Measurements from ENCODE around the gene MYCBP.

MYCBP gene

GRCh38 chr1:38873027-38873969 lies at the start of gene MYCBP:
Gene MYCBP, minus strand, starts transcription at chr1:38873348. Its CDS starts 43 bp downstream, at chr1:38873305.
- TF ChIP-seq GATA1 (IDR thresholded peaks at IDR 0.05; ENCODE audit: low read depth, low read length) (no peak), POLR2A (IDR thresholded peaks at IDR 0.05; ENCODE audit: low read length) (peak; percentile 69)
- peak; percentile 98 for DNase-seq

GRCh38 chr1:38919130-38919529 lies 46.0 kb upstream of the MYCBP start:
- DNase-seq: no peak
- TF ChIP-seq POLR2A (IDR thresholded peaks at IDR 0.05; ENCODE audit: low read length): no peak
- TF ChIP-seq GATA1 (IDR thresholded peaks at IDR 0.05; ENCODE audit: low read depth, low read length): no peak

- TF ChIP-seq GATA1 (IDR thresholded peaks at IDR 0.05; ENCODE audit: low read depth, low read length) (no peak), POLR2A (IDR thresholded peaks at IDR 0.05; ENCODE audit: low read length) (no peak)
- peak in 1 of 2 experiments; percentile 22 for DNase-seq
These were observed 45.4 kb upstream of the MYCBP start for GRCh38 chr1:38918568-38918967.

- no peak for TF ChIP-seq POLR2A (IDR thresholded peaks at IDR 0.05; ENCODE audit: low read length)
- TF ChIP-seq GATA1 (IDR thresholded peaks at IDR 0.05; ENCODE audit: low read depth, low read length): no peak
- DNase-seq: no peak
These were observed 44.6 kb upstream of the MYCBP start for GRCh38 chr1:38917772-38918171.

GRCh38 chr1:38917337-38917736 lies 44.2 kb upstream of the MYCBP start:
- no peak for TF ChIP-seq GATA1 (IDR thresholded peaks at IDR 0.05; ENCODE audit: low read depth, low read length)
- no peak for TF ChIP-seq POLR2A (IDR thresholded peaks at IDR 0.05; ENCODE audit: low read length)
- DNase-seq: peak in 1 of 2 experiments; percentile 16

DNA sequence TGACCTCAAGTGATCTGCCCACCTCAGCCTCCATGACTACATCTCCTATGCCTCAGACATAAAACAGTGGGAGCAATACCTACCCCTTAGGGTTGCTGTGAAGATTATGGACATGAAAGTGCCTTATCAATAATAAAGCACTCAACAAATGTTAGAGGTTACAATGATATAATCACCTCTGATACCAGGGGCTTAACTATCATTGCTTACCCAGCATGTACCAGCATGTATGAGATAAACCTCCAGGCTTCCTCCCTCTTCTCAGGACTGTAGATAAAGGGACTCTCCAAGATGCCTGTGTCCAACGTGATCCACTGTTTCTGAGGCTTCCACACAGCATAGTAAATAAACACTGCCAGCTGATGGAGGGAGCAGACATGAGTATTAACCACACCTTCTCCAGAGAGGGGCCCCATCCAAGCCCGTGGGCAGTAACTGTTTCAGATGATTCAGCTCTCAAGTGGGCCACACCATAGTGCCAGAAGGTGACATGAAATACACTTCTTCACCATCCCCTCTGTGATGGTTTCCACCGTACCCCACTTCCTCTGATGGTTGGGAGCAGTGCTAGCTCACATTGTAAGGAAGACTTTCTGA lies 42.3 kb upstream of the MYCBP start:
- TF ChIP-seq GATA1 (IDR thresholded peaks at IDR 0.05; ENCODE audit: low read depth, low read length) (peak; percentile 77), POLR2A (IDR thresholded peaks at IDR 0.05; ENCODE audit: low read length) (peak; percentile 48)
- peak; percentile 89 to 98 for DNase-seq

DNA sequence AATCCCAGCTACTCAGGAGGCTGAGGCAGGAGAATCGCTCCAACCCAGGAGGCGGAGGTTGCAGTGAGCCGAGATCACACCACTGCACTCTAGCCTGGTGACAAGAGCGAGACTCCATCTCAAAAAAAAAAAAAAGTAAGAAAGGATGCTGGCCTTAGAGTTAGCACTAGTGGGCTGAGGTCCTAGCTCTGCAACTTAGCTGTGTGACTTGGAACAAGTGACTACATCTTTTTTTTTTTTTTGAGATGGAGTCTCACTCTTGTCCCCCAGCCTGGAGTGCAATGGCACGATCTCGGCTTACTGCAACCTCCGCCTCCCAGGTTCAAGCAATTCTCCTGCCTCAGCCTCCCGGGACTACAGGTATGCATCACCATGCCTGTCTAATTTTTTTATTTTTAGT lies 41.8 kb upstream of the MYCBP start:
- DNase-seq: peak in 1 of 2 experiments; percentile 52

DNA sequence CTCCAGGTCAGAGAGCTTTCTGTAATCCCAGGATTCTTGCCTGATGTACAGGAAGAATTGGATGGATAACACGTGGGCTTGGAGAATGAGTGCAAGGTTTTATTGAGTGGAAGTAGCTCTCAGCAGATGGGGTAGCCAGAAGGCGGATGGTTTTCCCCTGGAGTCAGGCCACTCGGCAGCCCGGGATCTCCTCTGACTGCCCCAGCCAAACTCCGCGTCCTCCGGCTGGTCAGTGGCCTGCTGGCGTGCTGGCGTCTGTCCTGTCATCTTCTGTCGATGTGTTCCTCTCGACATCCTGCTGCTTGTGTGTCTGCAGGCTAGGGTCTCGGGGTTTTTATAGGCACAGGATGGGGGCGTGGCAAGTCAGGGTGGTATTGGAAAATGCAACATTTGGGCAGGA lies 35.7 kb upstream of the MYCBP start:
- TF ChIP-seq POLR2A (IDR thresholded peaks at IDR 0.05; ENCODE audit: low read length) (no peak), GATA1 (IDR thresholded peaks at IDR 0.05; ENCODE audit: low read depth, low read length) (no peak)
- DNase-seq: no peak

- no peak for DNase-seq
- TF ChIP-seq GATA1 (IDR thresholded peaks at IDR 0.05; ENCODE audit: low read depth, low read length) (no peak), POLR2A (IDR thresholded peaks at IDR 0.05; ENCODE audit: low read length) (no peak)
These were observed 32.8 kb upstream of the MYCBP start for GRCh38 chr1:38905985-38906384.

GRCh38 chr1:38899560-38899959 lies 26.4 kb upstream of the MYCBP start:
- peak in 1 of 2 experiments; percentile 10 for DNase-seq
- TF ChIP-seq POLR2A (IDR thresholded peaks at IDR 0.05; ENCODE audit: low read length): no peak
- TF ChIP-seq GATA1 (IDR thresholded peaks at IDR 0.05; ENCODE audit: low read depth, low read length): no peak

- TF ChIP-seq GATA1 (IDR thresholded peaks at IDR 0.05; ENCODE audit: low read depth, low read length): no peak
- TF ChIP-seq POLR2A (IDR thresholded peaks at IDR 0.05; ENCODE audit: low read length): no peak
- no peak for DNase-seq
These were observed 25.6 kb upstream of the MYCBP start for GRCh38 chr1:38898653-38899230.

GRCh38 chr1:38896169-38896568 lies 23.0 kb upstream of the MYCBP start:
- no peak for DNase-seq
- TF ChIP-seq POLR2A (IDR thresholded peaks at IDR 0.05; ENCODE audit: low read length) (no peak), GATA1 (IDR thresholded peaks at IDR 0.05; ENCODE audit: low read depth, low read length) (no peak)

DNA sequence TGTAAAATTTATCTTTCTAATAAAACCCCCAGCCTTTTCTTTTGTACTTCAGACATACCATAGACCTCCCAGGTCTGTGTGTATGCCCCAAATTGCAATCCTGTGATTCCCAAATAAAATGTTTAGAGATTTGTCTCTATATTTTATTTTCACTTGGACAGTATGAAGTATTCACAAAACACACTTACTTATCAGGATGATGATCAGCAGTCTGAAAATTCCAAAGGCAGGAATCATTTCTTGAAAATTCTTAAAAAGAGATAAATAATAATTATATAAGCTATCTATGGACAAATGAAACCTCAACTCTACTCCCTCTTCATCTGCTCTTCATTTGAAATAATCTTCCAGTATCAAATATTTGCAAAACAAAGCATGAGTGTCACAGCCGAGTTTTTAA lies 19.8 kb upstream of the MYCBP start:
- TF ChIP-seq POLR2A (IDR thresholded peaks at IDR 0.05; ENCODE audit: low read length) (no peak), GATA1 (IDR thresholded peaks at IDR 0.05; ENCODE audit: low read depth, low read length) (no peak)

DNA sequence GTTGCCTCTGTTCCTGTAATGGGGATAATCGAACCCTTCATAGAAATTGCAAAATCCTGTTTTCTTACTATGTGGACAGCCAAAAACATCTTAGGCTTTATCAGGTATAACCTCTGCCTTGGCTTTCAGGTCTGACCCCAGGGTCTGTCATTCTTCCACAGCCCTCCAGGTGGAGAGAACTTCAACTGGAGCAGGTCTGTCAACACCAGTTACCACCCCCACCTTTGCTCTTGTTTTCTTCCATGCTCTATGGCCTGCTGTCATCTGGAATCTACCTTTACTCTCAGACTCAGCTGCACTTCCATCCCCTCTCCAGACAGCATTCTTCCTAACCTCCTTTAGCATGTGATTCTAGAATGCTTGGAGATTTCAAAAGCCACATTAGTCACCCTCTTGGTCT lies 18.6 kb upstream of the MYCBP start:
- DNase-seq: peak; percentile 20 to 23
- TF ChIP-seq POLR2A (IDR thresholded peaks at IDR 0.05; ENCODE audit: low read length) (no peak), GATA1 (IDR thresholded peaks at IDR 0.05; ENCODE audit: low read depth, low read length) (no peak)

More for the DNA sequence above, 19.8 kb upstream of the MYCBP start:
- DNase-seq: no peak

Data from erythroblast (primary cell).